GM12864 (cell line): Measurements from ENCODE around the gene CASQ1.
A peak's percentile ranks its signal among the peaks of the same experiment; 100 is the strongest.

ENCODE experiments used
- DNase-seq: peaks from one replicate; pipeline ENCODE4 v3.0.0-alpha.2; 2011; ENCODE audit warnings: low read depth
- H3K4me3 ChIP-seq: 2 replicates; pipeline ENCODE4 v1.5.1; 2011; ENCODE audit warnings: mild to moderate bottlenecking, low read depth, low read length, control low read depth
- CTCF ChIP-seq: IDR thresholded peaks from 2 replicates; pipeline ENCODE4 v1.5.1; 2011; ENCODE audit warnings: low read depth, mild to moderate bottlenecking, moderate library complexity, low read length, control low read depth, inconsistent platforms; ENCODE audit errors: missing control alignments

CASQ1 gene

GRCh38 chr1:160161965-160162705 lies 28.2 kb upstream of the CASQ1 start:
- TF ChIP-seq CTCF, result peak; percentile 56
- DNase-seq, result peak; percentile 5
- H3K4me3 ChIP-seq, result no peak overlapping the region

DNA sequence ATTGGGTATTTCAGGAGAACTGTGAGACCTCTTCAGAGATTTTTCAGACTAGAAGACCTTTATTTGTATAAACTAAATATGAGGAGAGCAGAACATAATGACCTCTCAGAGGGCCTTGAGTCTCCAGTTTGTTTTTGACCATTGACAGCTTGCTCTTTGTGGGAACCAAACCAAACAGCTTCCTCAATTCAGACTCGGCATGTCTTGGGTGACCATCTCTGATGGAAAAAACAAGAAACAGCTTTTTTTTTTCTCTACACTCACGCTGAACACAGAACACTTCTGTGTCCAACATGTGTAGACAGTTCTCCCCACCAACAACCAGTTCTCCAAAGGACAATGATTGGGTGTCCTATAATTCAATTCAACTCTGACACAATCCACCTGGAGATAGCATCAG lies 27.4 kb upstream of the CASQ1 start:
- TF ChIP-seq CTCF, result no peak

DNA sequence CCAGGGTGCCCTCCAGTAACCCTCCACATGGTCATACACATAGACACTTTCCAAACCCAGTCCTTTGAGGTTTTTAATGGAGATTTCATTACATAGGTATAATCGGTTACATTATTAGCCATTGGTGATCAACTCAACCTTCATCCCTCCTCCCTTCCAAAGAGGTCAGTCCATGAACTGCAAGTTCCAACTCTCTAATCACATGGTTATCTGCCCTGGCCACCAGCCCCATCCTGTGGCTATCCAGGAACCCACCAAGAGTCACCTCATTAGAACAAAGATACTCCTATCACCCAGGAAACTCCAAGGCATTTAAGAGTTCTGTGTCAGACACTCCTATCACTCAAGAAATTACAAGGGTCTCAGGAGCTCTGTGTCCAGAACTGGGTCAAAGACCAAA lies 26.8 kb upstream of the CASQ1 start:
- DNase-seq, result no peak
- no peak for TF ChIP-seq CTCF
- no peak overlapping the region for H3K4me3 ChIP-seq

More for the DNA sequence above, 27.4 kb upstream of the CASQ1 start:
- no peak for DNase-seq
- no peak overlapping the region for H3K4me3 ChIP-seq

DNA sequence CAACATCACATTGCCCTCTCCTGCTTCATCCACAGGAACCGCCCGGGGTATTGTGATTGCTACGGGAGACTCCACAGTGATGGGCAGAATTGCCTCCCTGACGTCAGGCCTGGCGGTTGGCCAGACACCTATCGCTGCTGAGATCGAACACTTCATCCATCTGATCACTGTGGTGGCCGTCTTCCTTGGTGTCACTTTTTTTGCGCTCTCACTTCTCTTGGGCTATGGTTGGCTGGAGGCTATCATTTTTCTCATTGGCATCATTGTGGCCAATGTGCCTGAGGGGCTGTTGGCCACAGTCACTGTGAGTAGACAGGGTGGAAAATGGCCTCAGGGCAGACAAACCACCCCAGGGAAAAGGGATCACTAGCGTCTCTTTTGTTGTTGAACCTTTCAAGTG lies 26.3 kb upstream of the CASQ1 start:
- H3K4me3 ChIP-seq, result no peak overlapping the region
- no peak for DNase-seq
- TF ChIP-seq CTCF, result no peak

DNA sequence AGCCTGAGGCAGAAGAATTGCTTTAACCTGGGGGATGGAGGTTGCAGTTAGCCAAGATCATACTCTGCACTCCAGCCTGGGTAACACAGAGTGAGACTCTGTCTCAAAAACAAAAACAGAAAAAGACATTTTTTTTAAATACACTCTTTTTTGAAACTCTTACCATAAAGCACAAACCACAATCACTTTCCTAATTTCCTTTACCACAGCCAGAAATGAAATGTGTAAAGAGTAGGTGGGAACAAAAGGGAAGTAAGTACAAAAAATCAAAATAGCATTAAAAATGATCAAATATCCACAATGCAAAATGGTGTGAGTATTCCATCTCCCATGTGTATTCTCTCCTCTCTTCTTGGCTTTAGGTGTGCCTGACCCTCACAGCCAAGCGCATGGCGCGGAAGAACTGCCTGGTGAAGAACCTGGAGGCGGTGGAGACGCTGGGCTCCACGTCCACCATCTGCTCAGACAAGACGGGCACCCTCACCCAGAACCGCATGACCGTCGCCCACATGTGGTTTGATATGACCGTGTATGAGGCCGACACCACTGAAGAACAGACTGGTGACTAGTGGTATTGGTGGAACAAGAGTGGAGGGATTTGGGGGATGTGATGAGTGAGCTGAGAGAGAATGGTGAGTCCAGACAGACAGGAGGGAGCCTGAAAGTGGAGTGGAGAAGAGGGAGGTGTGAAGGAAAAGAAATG lies 24.1 kb upstream of the CASQ1 start:
- no peak overlapping the region for H3K4me3 ChIP-seq
- DNase-seq, result no peak
- no peak for TF ChIP-seq CTCF

- TF ChIP-seq CTCF, result no peak
- DNase-seq, result no peak
- no peak overlapping the region for H3K4me3 ChIP-seq
Observed at GRCh38 chr1:160167056-160167455, 23.3 kb upstream of the CASQ1 start.
